ENCODE measurements around the gene DUSP18. TPM values are rescaled to one million over a fixed set of nuclear protein-coding genes. Genes with fewer than 3 reads are reported as not detected.

The DUSP18 gene
- polyA plus RNA-seq, 1 of the 3 experiments (the other 2 are of a cell fraction) = 11.7 TPM

DNA sequence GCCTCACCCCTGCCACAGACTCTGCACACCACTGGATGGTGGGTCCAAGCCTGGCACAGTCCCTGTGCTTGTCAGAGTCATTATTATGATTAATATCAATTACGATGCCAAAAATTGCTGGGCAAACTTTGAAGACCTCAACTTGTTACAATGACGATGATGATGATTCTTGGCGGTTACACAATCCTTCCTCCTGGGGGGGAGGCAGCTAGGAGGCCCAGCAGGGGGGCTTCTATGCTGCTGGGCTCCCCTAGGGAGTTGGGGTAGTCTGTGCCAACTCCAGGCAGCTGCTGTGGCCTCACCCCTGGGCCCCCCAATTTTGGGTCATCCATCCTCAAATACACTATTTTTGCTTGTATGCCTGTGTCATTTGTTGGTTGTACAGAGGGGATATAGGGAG, 20.1 kb downstream of the DUSP18 start:
- no peaks in the 10 kb centered on the region for H3K9me2 ChIP-seq
- H4K20me1 ChIP-seq (ENCODE audit: insufficient read depth) = no peaks in the 10 kb centered on the region
- TF ChIP-seq, protein P1, sequence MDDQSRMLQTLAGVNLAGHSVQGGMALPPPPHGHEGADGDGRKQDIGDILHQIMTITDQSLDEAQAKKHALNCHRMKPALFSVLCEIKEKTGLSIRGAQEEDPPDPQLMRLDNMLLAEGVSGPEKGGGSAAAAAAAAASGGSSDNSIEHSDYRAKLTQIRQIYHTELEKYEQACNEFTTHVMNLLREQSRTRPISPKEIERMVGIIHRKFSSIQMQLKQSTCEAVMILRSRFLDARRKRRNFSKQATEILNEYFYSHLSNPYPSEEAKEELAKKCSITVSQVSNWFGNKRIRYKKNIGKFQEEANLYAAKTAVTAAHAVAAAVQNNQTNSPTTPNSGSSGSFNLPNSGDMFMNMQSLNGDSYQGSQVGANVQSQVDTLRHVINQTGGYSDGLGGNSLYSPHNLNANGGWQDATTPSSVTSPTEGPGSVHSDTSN (IDR thresholded peaks at IDR 0.05) = 0 out of 2 replicates have a peak, but pooled peaks have one; percentile 7
- TF ChIP-seq, protein P2, sequence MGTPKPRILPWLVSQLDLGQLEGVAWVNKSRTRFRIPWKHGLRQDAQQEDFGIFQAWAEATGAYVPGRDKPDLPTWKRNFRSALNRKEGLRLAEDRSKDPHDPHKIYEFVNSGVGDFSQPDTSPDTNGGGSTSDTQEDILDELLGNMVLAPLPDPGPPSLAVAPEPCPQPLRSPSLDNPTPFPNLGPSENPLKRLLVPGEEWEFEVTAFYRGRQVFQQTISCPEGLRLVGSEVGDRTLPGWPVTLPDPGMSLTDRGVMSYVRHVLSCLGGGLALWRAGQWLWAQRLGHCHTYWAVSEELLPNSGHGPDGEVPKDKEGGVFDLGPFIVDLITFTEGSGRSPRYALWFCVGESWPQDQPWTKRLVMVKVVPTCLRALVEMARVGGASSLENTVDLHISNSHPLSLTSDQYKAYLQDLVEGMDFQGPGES (IDR thresholded peaks at IDR 0.05; ENCODE audit: low read depth, low read length) = no peak
- TF ChIP-seq TCF12 (IDR thresholded peaks at IDR 0.05) = no peak
- CTCF ChIA-PET = interaction anchor here (1.3 kb wide), 1 partner anchor 13 kb away, joined by 4 read pairs; no protein-coding TSS in a partner anchor
- no peaks in the 10 kb centered on the region for H3K27me3 ChIP-seq (ENCODE audit: insufficient read depth)
- 80% methylated on average over 1 of the region's 3 CpGs for WGBS (ENCODE audit: low lambda C conversion rate)
- no peak overlapping the region for H3K4me3 ChIP-seq (ENCODE audit: low read depth in 2 of 2, low read length in 1 of 2)
- H3K9ac ChIP-seq = no peak overlapping the region
- H3K9me3 ChIP-seq = no peaks in the 10 kb centered on the region
- H3K4me2 ChIP-seq = no peak overlapping the region
- no peak overlapping the region for H2AFZ ChIP-seq (ENCODE audit: low read depth)
- POLR2A ChIA-PET = no interaction called here
- H3K36me3 ChIP-seq (replicated peaks in 1 of 2; ENCODE audit: control insufficient read depth in 1 of 2, insufficient read depth in 2 of 2, low read length in 1 of 2) = no peaks in the 10 kb centered on the region
- peaks cover 12 to 15% of the 10 kb centered on the region in 2 experiments; a peak in 2 of 4 replicates for H3K4me1 ChIP-seq (ENCODE audit: control insufficient read depth in 1 of 2, insufficient read depth in 2 of 2, low read depth in 1 of 2, low read length in 1 of 2)
- no peak overlapping the region for H3K27ac ChIP-seq (ENCODE audit: low read depth in 2 of 2, low read length in 1 of 2)
- DNase-seq = no peak
- peaks cover 22% of the 10 kb centered on the region for H3F3A ChIP-seq (replicated peaks; ENCODE audit: insufficient read depth)
- H3K79me2 ChIP-seq (ENCODE audit: insufficient read depth) = peaks cover 26% of the 10 kb centered on the region

DNA sequence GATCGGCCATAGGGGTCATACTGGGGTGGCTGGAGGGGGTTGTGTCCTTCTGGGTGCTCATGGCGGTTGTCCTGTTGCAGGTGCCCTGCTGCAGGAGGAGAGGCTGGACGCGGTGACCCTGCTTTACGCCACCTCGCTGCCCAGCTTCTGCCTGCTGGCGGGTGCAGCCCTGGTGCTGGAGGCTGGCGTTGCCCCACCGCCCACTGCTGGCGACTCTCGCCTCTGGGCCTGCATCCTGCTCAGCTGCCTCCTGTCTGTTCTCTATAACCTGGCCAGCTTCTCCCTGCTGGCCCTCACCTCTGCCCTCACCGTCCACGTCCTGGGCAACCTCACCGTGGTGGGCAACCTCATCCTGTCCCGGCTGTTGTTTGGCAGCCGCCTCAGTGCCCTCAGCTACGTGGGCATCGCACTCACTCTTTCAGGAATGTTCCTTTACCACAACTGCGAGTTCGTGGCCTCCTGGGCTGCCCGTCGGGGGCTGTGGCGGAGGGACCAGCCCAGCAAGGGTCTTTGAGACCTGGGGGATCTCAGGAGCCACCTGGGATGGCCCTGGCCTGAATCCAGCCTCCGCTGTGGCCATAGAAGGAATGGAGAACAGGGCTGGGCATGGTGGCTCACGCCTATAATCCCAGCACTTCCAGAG, 21.0 kb downstream of the DUSP18 start:
- TF ChIP-seq, protein P3, sequence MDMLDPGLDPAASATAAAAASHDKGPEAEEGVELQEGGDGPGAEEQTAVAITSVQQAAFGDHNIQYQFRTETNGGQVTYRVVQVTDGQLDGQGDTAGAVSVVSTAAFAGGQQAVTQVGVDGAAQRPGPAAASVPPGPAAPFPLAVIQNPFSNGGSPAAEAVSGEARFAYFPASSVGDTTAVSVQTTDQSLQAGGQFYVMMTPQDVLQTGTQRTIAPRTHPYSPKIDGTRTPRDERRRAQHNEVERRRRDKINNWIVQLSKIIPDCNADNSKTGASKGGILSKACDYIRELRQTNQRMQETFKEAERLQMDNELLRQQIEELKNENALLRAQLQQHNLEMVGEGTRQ (IDR thresholded peaks at IDR 0.05; ENCODE audit: borderline replicate concordance, low read depth, low read length) = no peak
- TF ChIP-seq CHD2 (IDR thresholded peaks at IDR 0.05; ENCODE audit: low read length, partially characterized antibody) = no peak
- no peak for TF ChIP-seq RFX5 (IDR thresholded peaks at IDR 0.05; ENCODE audit: low read length)
- no peak for TF ChIP-seq EP300 (IDR thresholded peaks at IDR 0.05; ENCODE audit: borderline replicate concordance in 1 of 2, low read depth in 1 of 2, low read length in 1 of 2)
- TF ChIP-seq MEF2A (IDR thresholded peaks at IDR 0.05; ENCODE audit: borderline replicate concordance, low read depth) = no peak
- no peak for TF ChIP-seq JUND (IDR thresholded peaks at IDR 0.05)
- TF ChIP-seq, protein P4, sequence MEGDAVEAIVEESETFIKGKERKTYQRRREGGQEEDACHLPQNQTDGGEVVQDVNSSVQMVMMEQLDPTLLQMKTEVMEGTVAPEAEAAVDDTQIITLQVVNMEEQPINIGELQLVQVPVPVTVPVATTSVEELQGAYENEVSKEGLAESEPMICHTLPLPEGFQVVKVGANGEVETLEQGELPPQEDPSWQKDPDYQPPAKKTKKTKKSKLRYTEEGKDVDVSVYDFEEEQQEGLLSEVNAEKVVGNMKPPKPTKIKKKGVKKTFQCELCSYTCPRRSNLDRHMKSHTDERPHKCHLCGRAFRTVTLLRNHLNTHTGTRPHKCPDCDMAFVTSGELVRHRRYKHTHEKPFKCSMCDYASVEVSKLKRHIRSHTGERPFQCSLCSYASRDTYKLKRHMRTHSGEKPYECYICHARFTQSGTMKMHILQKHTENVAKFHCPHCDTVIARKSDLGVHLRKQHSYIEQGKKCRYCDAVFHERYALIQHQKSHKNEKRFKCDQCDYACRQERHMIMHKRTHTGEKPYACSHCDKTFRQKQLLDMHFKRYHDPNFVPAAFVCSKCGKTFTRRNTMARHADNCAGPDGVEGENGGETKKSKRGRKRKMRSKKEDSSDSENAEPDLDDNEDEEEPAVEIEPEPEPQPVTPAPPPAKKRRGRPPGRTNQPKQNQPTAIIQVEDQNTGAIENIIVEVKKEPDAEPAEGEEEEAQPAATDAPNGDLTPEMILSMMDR (IDR thresholded peaks at IDR 0.05) = no peak
- TF ChIP-seq, protein P5, sequence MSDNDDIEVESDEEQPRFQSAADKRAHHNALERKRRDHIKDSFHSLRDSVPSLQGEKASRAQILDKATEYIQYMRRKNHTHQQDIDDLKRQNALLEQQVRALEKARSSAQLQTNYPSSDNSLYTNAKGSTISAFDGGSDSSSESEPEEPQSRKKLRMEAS (IDR thresholded peaks at IDR 0.05; ENCODE audit: low read depth) = no peak
- CTCF ChIA-PET = no interaction called here
- no peak for DNase-seq

More for the DNA sequence above, 21.0 kb downstream of the DUSP18 start:
- Histone ChIP-seq H3K9me2 (no peaks in the 10 kb centered on the region), H4K20me1 (ENCODE audit: insufficient read depth) (no peaks in the 10 kb centered on the region), H3K79me2 (ENCODE audit: insufficient read depth) (peaks cover 34% of the 10 kb centered on the region), H3K4me1 (ENCODE audit: control insufficient read depth in 1 of 2, insufficient read depth in 2 of 2, low read depth in 1 of 2, low read length in 1 of 2) (peaks cover 12 to 15% of the 10 kb centered on the region in 2 experiments; a peak in 2 of 4 replicates), H3K4me3 (ENCODE audit: low read depth in 2 of 2, low read length in 1 of 2) (no peak overlapping the region), H3K9me3 (no peaks in the 10 kb centered on the region), H3K9ac (no peak overlapping the region), H3K27me3 (ENCODE audit: insufficient read depth) (no peaks in the 10 kb centered on the region), H3K4me2 (no peak overlapping the region), H3F3A (replicated peaks; ENCODE audit: insufficient read depth) (peaks cover 22% of the 10 kb centered on the region), H3K36me3 (replicated peaks in 1 of 2; ENCODE audit: control insufficient read depth in 1 of 2, insufficient read depth in 2 of 2, low read length in 1 of 2) (no peaks in the 10 kb centered on the region), H2AFZ (ENCODE audit: low read depth) (no peak overlapping the region), H3K27ac (ENCODE audit: low read depth in 2 of 2, low read length in 1 of 2) (no peak overlapping the region)
- POLR2A ChIA-PET = no interaction called here
- 90% methylated on average over 11 of the region's 25 CpGs for WGBS (ENCODE audit: low lambda C conversion rate)
